Measurements from ENCODE around the gene TTLL11. TPM values are rescaled to one million over a fixed set of nuclear protein-coding genes. Genes with fewer than 3 reads are reported as not detected.

The TTLL11 gene
- total RNA-seq, 1 donor, result 6.2 TPM

DNA sequence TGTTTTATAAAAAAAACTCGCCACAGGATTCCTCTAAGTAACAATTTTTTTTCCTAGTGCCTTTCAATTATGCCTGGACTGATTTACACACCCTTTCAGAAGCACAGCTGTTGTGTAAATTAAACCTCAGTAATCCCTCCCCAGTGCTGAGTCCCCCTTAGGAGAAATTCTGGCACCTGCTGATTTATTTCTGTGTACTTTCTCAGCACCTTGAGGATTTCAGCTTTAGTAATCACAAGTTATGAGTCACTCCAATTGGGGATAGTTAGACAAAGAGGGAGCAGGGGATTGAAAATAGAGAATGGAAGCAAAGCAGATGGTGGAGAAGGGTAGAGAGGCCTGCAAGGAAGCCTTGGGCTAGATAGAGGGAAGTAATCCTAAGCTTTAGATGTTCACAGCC is 171.7 kb downstream of the TTLL11 start:
- TF ChIP-seq, protein P1, sequence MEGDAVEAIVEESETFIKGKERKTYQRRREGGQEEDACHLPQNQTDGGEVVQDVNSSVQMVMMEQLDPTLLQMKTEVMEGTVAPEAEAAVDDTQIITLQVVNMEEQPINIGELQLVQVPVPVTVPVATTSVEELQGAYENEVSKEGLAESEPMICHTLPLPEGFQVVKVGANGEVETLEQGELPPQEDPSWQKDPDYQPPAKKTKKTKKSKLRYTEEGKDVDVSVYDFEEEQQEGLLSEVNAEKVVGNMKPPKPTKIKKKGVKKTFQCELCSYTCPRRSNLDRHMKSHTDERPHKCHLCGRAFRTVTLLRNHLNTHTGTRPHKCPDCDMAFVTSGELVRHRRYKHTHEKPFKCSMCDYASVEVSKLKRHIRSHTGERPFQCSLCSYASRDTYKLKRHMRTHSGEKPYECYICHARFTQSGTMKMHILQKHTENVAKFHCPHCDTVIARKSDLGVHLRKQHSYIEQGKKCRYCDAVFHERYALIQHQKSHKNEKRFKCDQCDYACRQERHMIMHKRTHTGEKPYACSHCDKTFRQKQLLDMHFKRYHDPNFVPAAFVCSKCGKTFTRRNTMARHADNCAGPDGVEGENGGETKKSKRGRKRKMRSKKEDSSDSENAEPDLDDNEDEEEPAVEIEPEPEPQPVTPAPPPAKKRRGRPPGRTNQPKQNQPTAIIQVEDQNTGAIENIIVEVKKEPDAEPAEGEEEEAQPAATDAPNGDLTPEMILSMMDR (IDR thresholded peaks at IDR 0.05; ENCODE audit: extremely low read depth, low read depth, low read length), result no peak
- Histone ChIP-seq H3K27ac (ENCODE audit: low read depth, low read length) (no peak overlapping the region), H3K9me3 (ENCODE audit: low read depth, low read length) (no peaks in the 10 kb centered on the region), H2AFZ (ENCODE audit: low read length) (no peak overlapping the region), H3K4me2 (ENCODE audit: insufficient read depth, low read length) (no peak overlapping the region), H3K4me1 (ENCODE audit: insufficient read depth, low read length) (peaks cover under 1% of the 10 kb centered on the region), H4K20me1 (ENCODE audit: insufficient read depth, low read length) (no peaks in the 10 kb centered on the region), H3K4me3 (ENCODE audit: insufficient read depth, low read length) (no peak overlapping the region), H3K36me3 (ENCODE audit: insufficient read depth, low read length) (no peaks in the 10 kb centered on the region), H3K27me3 (ENCODE audit: insufficient read depth, low read length) (no peaks in the 10 kb centered on the region), H3K79me2 (ENCODE audit: insufficient read depth, low read length) (no peaks in the 10 kb centered on the region)
- DNase-seq (ENCODE audit: insufficient read length, low spot score, missing footprints), result no peak

DNA sequence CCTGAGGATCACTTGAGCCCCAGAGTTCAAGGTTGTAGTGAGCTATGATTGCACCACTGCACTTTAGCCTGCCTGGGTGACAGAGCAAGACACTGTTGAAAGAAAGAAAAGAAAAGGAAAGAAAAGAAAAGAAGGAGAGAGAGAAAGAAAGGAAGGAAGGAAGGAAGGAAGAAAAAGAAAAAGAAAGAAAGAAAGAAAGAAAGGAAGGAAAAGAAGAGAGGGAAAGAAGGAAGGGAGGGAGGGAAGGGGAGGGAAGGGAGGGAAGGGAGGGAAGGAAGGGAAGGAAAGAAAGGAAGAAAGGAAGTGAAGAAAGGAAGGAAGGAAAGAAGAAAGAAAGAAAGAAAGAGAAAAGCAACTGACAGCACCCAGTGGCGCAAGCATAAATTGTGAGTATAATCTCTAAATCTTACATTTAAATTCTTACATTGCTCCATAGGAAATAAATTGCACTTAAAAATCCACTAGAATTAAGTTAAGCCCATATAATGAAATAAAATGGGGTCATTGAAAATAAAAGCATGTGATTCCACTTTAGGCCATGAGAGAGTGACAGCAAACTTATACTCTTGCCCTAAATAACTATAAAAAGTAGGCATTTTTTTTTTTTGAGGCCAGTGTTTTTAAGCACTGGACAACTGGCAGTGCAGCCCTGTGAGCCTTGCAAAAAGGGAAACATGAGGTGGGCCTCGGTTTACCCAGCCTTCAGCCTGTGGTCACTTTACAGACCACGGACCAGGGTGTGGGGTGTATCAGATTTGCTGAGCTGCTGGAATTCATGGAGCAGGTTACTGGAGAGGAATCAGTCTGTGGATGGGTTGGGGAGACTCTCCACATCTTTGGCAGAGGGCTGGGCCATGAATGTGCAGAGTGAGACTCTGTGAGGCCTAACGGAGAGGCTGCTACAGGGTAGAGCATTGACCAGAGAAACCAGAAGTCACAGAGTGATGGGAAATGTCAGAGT is 175.5 kb downstream of the TTLL11 start:
- H3K4me1 ChIP-seq (ENCODE audit: insufficient read depth, low read length), result peaks cover 7% of the 10 kb centered on the region
- TF ChIP-seq, protein P1 (IDR thresholded peaks at IDR 0.05; ENCODE audit: extremely low read depth, low read depth, low read length), result no peak
- H3K27ac ChIP-seq (ENCODE audit: low read depth, low read length), result no peak overlapping the region
- DNase-seq (ENCODE audit: insufficient read length, low spot score, missing footprints), result no peak
- H3K79me2 ChIP-seq (ENCODE audit: insufficient read depth, low read length), result no peaks in the 10 kb centered on the region
- H3K4me3 ChIP-seq (ENCODE audit: insufficient read depth, low read length), result no peak overlapping the region
- H2AFZ ChIP-seq (ENCODE audit: low read length), result no peak overlapping the region
- no peaks in the 10 kb centered on the region for H3K36me3 ChIP-seq (ENCODE audit: insufficient read depth, low read length)
- no peak overlapping the region for H3K4me2 ChIP-seq (ENCODE audit: insufficient read depth, low read length)
- H3K27me3 ChIP-seq (ENCODE audit: insufficient read depth, low read length), result no peaks in the 10 kb centered on the region
- H4K20me1 ChIP-seq (ENCODE audit: insufficient read depth, low read length), result no peaks in the 10 kb centered on the region
- H3K9me3 ChIP-seq (ENCODE audit: low read depth, low read length), result no peaks in the 10 kb centered on the region

DNA sequence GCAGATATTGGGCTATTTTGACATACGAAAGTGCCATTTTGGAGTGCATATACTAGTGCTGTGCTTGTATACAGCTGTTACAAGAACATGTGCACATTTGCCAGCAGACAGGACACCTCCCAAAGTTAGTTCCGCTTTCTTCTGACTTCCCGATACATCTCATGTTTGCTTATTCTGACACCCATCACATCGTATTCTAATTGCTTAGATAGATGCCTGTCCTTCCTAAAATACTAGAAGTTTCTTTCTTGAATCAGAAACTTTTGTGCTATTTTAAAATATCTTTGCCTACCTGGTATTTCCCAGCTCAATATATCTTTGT is 177.8 kb downstream of the TTLL11 start:
- Histone ChIP-seq H3K79me2 (ENCODE audit: insufficient read depth, low read length) (no peaks in the 10 kb centered on the region), H3K36me3 (ENCODE audit: insufficient read depth, low read length) (no peaks in the 10 kb centered on the region), H4K20me1 (ENCODE audit: insufficient read depth, low read length) (no peaks in the 10 kb centered on the region), H3K4me1 (ENCODE audit: insufficient read depth, low read length) (peaks cover 7% of the 10 kb centered on the region), H3K27ac (ENCODE audit: low read depth, low read length) (no peak overlapping the region), H3K27me3 (ENCODE audit: insufficient read depth, low read length) (no peaks in the 10 kb centered on the region), H3K9me3 (ENCODE audit: low read depth, low read length) (no peaks in the 10 kb centered on the region), H3K4me2 (ENCODE audit: insufficient read depth, low read length) (no peak overlapping the region), H3K4me3 (ENCODE audit: insufficient read depth, low read length) (no peak overlapping the region), H2AFZ (ENCODE audit: low read length) (no peak overlapping the region)
- TF ChIP-seq, protein P1 (IDR thresholded peaks at IDR 0.05; ENCODE audit: extremely low read depth, low read depth, low read length), result no peak
- no peak for DNase-seq (ENCODE audit: insufficient read length, low spot score, missing footprints)

DNA sequence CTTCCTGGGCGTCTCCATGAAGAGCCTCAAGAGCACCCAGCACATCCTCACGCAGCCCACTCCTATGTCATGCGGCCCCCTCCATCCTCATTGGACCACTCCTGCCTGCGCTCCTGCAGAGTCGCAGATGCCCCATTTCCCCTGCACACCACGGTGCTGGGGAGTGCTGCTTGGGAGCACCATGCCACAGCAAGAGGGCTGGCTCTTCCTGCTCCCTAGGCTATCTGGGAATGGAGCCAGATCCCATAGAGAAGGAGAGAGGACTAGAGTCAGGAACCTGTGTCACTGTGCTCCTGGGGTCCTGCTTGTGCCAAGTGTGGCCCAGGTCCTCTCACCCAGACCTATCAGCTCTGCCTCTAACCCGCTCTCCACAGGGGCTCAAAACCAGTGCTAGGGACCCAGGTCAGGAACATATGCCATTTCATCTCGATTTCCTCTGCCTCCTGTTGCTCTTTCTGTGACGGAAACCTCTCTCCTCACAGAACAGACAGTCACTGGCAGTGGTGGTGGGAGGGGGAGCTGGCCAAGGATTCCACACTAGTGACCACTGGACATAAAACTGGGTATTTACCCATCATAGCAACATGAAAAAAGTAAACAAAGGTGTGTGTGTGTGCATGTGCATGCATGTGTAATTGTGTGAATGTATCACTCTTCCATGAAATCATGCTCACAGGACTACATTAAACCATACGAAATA is 178.4 kb downstream of the TTLL11 start:
- Histone ChIP-seq H3K27me3 (ENCODE audit: insufficient read depth, low read length) (no peaks in the 10 kb centered on the region), H4K20me1 (ENCODE audit: insufficient read depth, low read length) (no peaks in the 10 kb centered on the region), H3K27ac (ENCODE audit: low read depth, low read length) (no peak overlapping the region), H3K4me3 (ENCODE audit: insufficient read depth, low read length) (no peak overlapping the region), H3K9me3 (ENCODE audit: low read depth, low read length) (no peaks in the 10 kb centered on the region), H2AFZ (ENCODE audit: low read length) (no peak overlapping the region), H3K36me3 (ENCODE audit: insufficient read depth, low read length) (no peaks in the 10 kb centered on the region), H3K4me2 (ENCODE audit: insufficient read depth, low read length) (no peak overlapping the region), H3K79me2 (ENCODE audit: insufficient read depth, low read length) (no peaks in the 10 kb centered on the region), H3K4me1 (ENCODE audit: insufficient read depth, low read length) (peaks cover 7% of the 10 kb centered on the region)
- DNase-seq (ENCODE audit: insufficient read length, low spot score, missing footprints), result no peak
- TF ChIP-seq, protein P1 (IDR thresholded peaks at IDR 0.05; ENCODE audit: extremely low read depth, low read depth, low read length), result no peak
